Kidney epithelial cell (primary cell): Measurements from ENCODE around the gene ZDHHC6. TPM values are rescaled to one million over a fixed set of nuclear protein-coding genes. Genes with fewer than 3 reads are reported as not detected.

Experiments
- DNase-seq: peaks from one replicate; pipeline ENCODE4 v3.0.0-alpha.2; 2010; ENCODE audit warnings: low read depth
- H3K27me3 ChIP-seq: 2 replicates; pipeline ENCODE4 v1.6.0; 2011; ENCODE audit warnings: low read length; ENCODE audit not compliant: control insufficient read depth, insufficient read depth
- H3K36me3 ChIP-seq: 2 replicates; pipeline ENCODE4 v1.5.1; 2011; ENCODE audit warnings: low read length; ENCODE audit not compliant: control insufficient read depth, insufficient read depth
- H3K4me3 ChIP-seq: 2 replicates; pipeline ENCODE4 v1.5.1; 2011; ENCODE audit warnings: low read depth, mild to moderate bottlenecking, control low read depth, low read length
- CTCF ChIP-seq: IDR thresholded peaks from 2 replicates; pipeline ENCODE4 v1.5.1; 2011; ENCODE audit warnings: mild to moderate bottlenecking, moderate library complexity, low read length, control low read depth, inconsistent platforms; ENCODE audit not compliant: insufficient read depth, poor library complexity, severe bottlenecking
- total RNA-seq: library from RNA; depleted of rRNA; stranded (reverse); fragments of >200 nt; gene quantifications from 2 replicates; pipeline ENCODE4 v1.2.3, GENCODE V29; 2015

ZDHHC6 gene
- total RNA-seq, 1 donor from 2014 or later: 21.8 TPM

- Histone ChIP-seq H3K36me3 (no peaks in the 10 kb centered on the region), H3K27me3 (no peaks in the 10 kb centered on the region), H3K4me3 (no peak overlapping the region)
- TF ChIP-seq CTCF: no peak
- DNase-seq: no peak
Observed at GRCh38 chr10:112402917-112403316, 43.8 kb downstream of the ZDHHC6 start.

- no peak for TF ChIP-seq CTCF
- no peak overlapping the region for H3K4me3 ChIP-seq
- DNase-seq: no peak
Observed at GRCh38 chr10:112397592-112397991, 49.1 kb downstream of the ZDHHC6 start.

GRCh38 chr10:112395809-112396530 lies 50.7 kb downstream of the ZDHHC6 start:
- no peak for DNase-seq
- H3K36me3 ChIP-seq: no peaks in the 10 kb centered on the region
- H3K4me3 ChIP-seq: no peak overlapping the region
- no peak for TF ChIP-seq CTCF
- H3K27me3 ChIP-seq: no peaks in the 10 kb centered on the region

More at GRCh38 chr10:112397592-112397991, 49.1 kb downstream of the ZDHHC6 start:
- H3K36me3 ChIP-seq: no peaks in the 10 kb centered on the region
- H3K27me3 ChIP-seq: no peaks in the 10 kb centered on the region

GRCh38 chr10:112394475-112394875 lies 52.2 kb downstream of the ZDHHC6 start:
- Histone ChIP-seq H3K4me3 (no peak overlapping the region), H3K27me3 (no peaks in the 10 kb centered on the region), H3K36me3 (no peaks in the 10 kb centered on the region)
- TF ChIP-seq CTCF: no peak
- no peak for DNase-seq

GRCh38 chr10:112393827-112394226 lies 52.9 kb downstream of the ZDHHC6 start:
- no peak for DNase-seq
- H3K27me3 ChIP-seq: no peaks in the 10 kb centered on the region
- no peaks in the 10 kb centered on the region for H3K36me3 ChIP-seq
- H3K4me3 ChIP-seq: no peak overlapping the region
- no peak for TF ChIP-seq CTCF

- H3K36me3 ChIP-seq: no peaks in the 10 kb centered on the region
- H3K27me3 ChIP-seq: no peaks in the 10 kb centered on the region
- H3K4me3 ChIP-seq: no peak overlapping the region
- no peak for TF ChIP-seq CTCF
- DNase-seq: no peak
Observed at GRCh38 chr10:112393341-112393740, 53.4 kb downstream of the ZDHHC6 start.
